H9 (cell line): Measurements from ENCODE around the gene KIAA1671. TPM values are rescaled to one million over a fixed set of nuclear protein-coding genes. Genes with fewer than 3 reads are reported as not detected.

Experiments
- DNase-seq: peaks from one replicate; pipeline ENCODE4 v3.0.0-alpha.2; 2017
- H2AFZ ChIP-seq: one replicate; pipeline ENCODE4 v1.6.1; 2013; ENCODE audit warnings: mild to moderate bottlenecking, low read length, control low read depth, moderate library complexity
- H2AK5ac ChIP-seq: 2 replicates; pipeline ENCODE4 v1.6.1; 2013; ENCODE audit warnings: low read length, control low read depth, mixed read lengths; ENCODE audit not compliant: insufficient read length
- H2BK120ac ChIP-seq: one replicate; pipeline ENCODE4 v1.6.1; 2013; ENCODE audit warnings: low read depth, mild to moderate bottlenecking, low read length, control low read depth, inconsistent platforms; ENCODE audit not compliant: poor library complexity, severe bottlenecking
- H2BK12ac ChIP-seq: 2 replicates; pipeline ENCODE4 v1.6.1; 2013; ENCODE audit warnings: low read length, control low read depth, mixed read lengths, low read depth; ENCODE audit not compliant: insufficient read length
- H2BK15ac ChIP-seq: 2 replicates; pipeline ENCODE4 v1.6.1; 2013; ENCODE audit warnings: low read depth, low read length, control low read depth
- H2BK20ac ChIP-seq: one replicate; pipeline ENCODE4 v1.6.1; 2013; ENCODE audit warnings: low read depth, mild to moderate bottlenecking, low read length, control low read depth, inconsistent platforms; ENCODE audit not compliant: poor library complexity, severe bottlenecking
- H2BK5ac ChIP-seq: 2 replicates; pipeline ENCODE4 v1.6.1; 2013; ENCODE audit warnings: low read length, control low read depth, mixed read lengths; ENCODE audit not compliant: insufficient read length
- H3K14ac ChIP-seq: 2 replicates; pipeline ENCODE4 v1.6.1; 2013; ENCODE audit warnings: low read length, control low read depth; ENCODE audit not compliant: insufficient read depth
- H3K18ac ChIP-seq: 2 replicates; pipeline ENCODE4 v1.6.1; 2013; ENCODE audit warnings: low read depth, mild to moderate bottlenecking, mixed read lengths, low read length, control low read depth; ENCODE audit not compliant: insufficient read length
- H3K23ac ChIP-seq: 2 replicates; pipeline ENCODE4 v1.6.1; 2013; ENCODE audit warnings: low read length, control low read depth, mixed read lengths, low read depth; ENCODE audit not compliant: insufficient read length
- H3K23me2 ChIP-seq: 2 replicates; pipeline ENCODE4 v1.6.1; 2013; ENCODE audit warnings: low read depth, mild to moderate bottlenecking, mixed read lengths, low read length, control low read depth; ENCODE audit not compliant: insufficient read length, poor library complexity, severe bottlenecking
- H3K27ac ChIP-seq: 2 replicates; pipeline ENCODE4 v1.5.1; 2013; ENCODE audit warnings: low read length, control low read depth, mixed read lengths, low read depth; ENCODE audit not compliant: insufficient read length
- H3K27me3 ChIP-seq: 2 replicates; pipeline ENCODE4 v1.6.1; 2013; ENCODE audit warnings: low read length, control low read depth, inconsistent platforms; ENCODE audit not compliant: insufficient read depth
- H3K4ac ChIP-seq: 2 replicates; pipeline ENCODE4 v1.6.1; 2013; ENCODE audit warnings: low read depth, mild to moderate bottlenecking, control low read depth, inconsistent platforms, low read length, moderate library complexity
- H3K4me1 ChIP-seq: 2 replicates; pipeline ENCODE4 v1.6.1; 2013; ENCODE audit warnings: low read length, control low read depth, inconsistent platforms; ENCODE audit not compliant: insufficient read depth
- H3K4me2 ChIP-seq: 2 replicates; pipeline ENCODE4 v1.6.1; 2013; ENCODE audit warnings: low read length, control low read depth, mixed read lengths; ENCODE audit not compliant: insufficient read length, insufficient read depth
- H3K56ac ChIP-seq: 2 replicates; pipeline ENCODE4 v1.6.1; 2013; ENCODE audit warnings: low read depth, mild to moderate bottlenecking, mixed read lengths, low read length, control low read depth; ENCODE audit not compliant: insufficient read length
- H3K79me1 ChIP-seq: 2 replicates; pipeline ENCODE4 v1.6.1; 2013; ENCODE audit warnings: low read depth, mild to moderate bottlenecking, moderate library complexity, low read length, control low read depth, inconsistent platforms; ENCODE audit not compliant: insufficient read depth, poor library complexity, severe bottlenecking
- H3K79me2 ChIP-seq: 2 replicates; pipeline ENCODE4 v1.6.1; 2013; ENCODE audit warnings: low read length, control low read depth, inconsistent platforms; ENCODE audit not compliant: insufficient read depth
- H3K9ac ChIP-seq: 2 replicates; pipeline ENCODE4 v1.6.1; 2013; ENCODE audit warnings: low read length, control low read depth, mixed read lengths; ENCODE audit not compliant: insufficient read length; ENCODE audit errors: extremely low read depth
- H3K9me3 ChIP-seq: one replicate; pipeline ENCODE4 v1.6.1; 2013; ENCODE audit warnings: low read depth, low read length, inconsistent platforms; ENCODE audit not compliant: control insufficient read depth
- H3T11ph ChIP-seq: one replicate; pipeline ENCODE4 v1.6.1; 2013; ENCODE audit warnings: mild to moderate bottlenecking, low read length, control low read depth, inconsistent platforms
- H4K20me1 ChIP-seq: one replicate; pipeline ENCODE4 v1.6.1; 2013; ENCODE audit not compliant: control insufficient read depth, insufficient read length, insufficient read depth
- H4K5ac ChIP-seq: 2 replicates; pipeline ENCODE4 v1.6.1; 2013; ENCODE audit warnings: low read depth, mild to moderate bottlenecking, mixed read lengths, low read length, control low read depth; ENCODE audit not compliant: insufficient read length
- H4K8ac ChIP-seq: replicated peaks from 2 replicates; pipeline ENCODE4 v1.6.1; 2013; ENCODE audit warnings: low read length, control low read depth, mixed read lengths, low read depth; ENCODE audit not compliant: insufficient read length
- H4K91ac ChIP-seq: 2 replicates; pipeline ENCODE4 v1.6.1; 2013; ENCODE audit warnings: low read depth, mild to moderate bottlenecking, moderate library complexity, mixed read lengths, low read length, control low read depth; ENCODE audit not compliant: insufficient read length
- H3K27ac Mint-ChIP-seq, 3 experiments: 2 replicates in 2 of 3; 3 replicates in 1 of 3; pipeline ENCODE4 v1.8.0; 2020 to 2021; ENCODE audit warnings: mixed read lengths in 3 of 3, mild to moderate bottlenecking in 1 of 3, moderate library complexity in 1 of 3
- H3K27me3 Mint-ChIP-seq: 2 replicates; pipeline ENCODE4 v1.8.0; 2021; ENCODE audit warnings: low read depth, mild to moderate bottlenecking, moderate library complexity, mixed read lengths
- H3K36me3 Mint-ChIP-seq, 3 experiments: 2 replicates in 2 of 3; 3 replicates in 1 of 3; pipeline ENCODE4 v1.8.0; 2020 to 2021; ENCODE audit warnings: low read depth in 3 of 3, mixed read lengths in 3 of 3; ENCODE audit not compliant: insufficient read depth in 1 of 3
- H3K4me1 Mint-ChIP-seq, 2 experiments: 2 replicates each; pipeline ENCODE4 v1.8.0; 2020; ENCODE audit warnings: mixed read lengths in 2 of 2
- H3K4me3 Mint-ChIP-seq, 2 experiments: 2 replicates in 1 of 2; 3 replicates in 1 of 2; pipeline ENCODE4 v1.8.0; 2020 to 2021; ENCODE audit warnings: mild to moderate bottlenecking in 2 of 2, mixed read lengths in 2 of 2, moderate library complexity in 1 of 2
- H3K9me3 Mint-ChIP-seq, 2 experiments: 2 replicates in 1 of 2; 3 replicates in 1 of 2; pipeline ENCODE4 v1.8.0; 2020; ENCODE audit warnings: mild to moderate bottlenecking in 2 of 2, mixed read lengths in 2 of 2, moderate library complexity in 1 of 2
- CTCF ChIP-seq: fragments of 200-600 bp; sonication (generic); conservative IDR thresholded peaks from 3 replicates; pipeline ENCODE4 v1.8.0; 2021; ENCODE audit warnings: antibody characterized with exemption, mild to moderate bottlenecking
- WGBS: extraction: QIAGEN DNeasy Blood & Tissue Kit; methylation state at CpG from one replicate; pipeline ENCODE4 v1.1.7; 2013; ENCODE audit warnings: missing lambda C conversion rate, low lambda C conversion rate, mixed read lengths; ENCODE audit not compliant: insufficient read length; ENCODE audit errors: extremely low coverage; 5-methylcytosine and 5-hydroxymethylcytosine counted together
- total RNA-seq: library from RNA; stranded (reverse); gene quantifications from 2 replicates; pipeline ENCODE4 v1.2.1, GENCODE V29; 2021

The KIAA1671 gene
- total RNA-seq, 1 experiment from 2014 or later: 22.6 TPM

- H3K4me3 Mint-ChIP-seq: no peak overlapping the region
- no peaks in the 10 kb centered on the region for H4K20me1 ChIP-seq
- no peak overlapping the region for H3K27ac ChIP-seq
- H3K9ac ChIP-seq: no peak overlapping the region
- no peak overlapping the region for H3K56ac ChIP-seq
- no peak overlapping the region for H2BK12ac ChIP-seq
- no peaks in the 10 kb centered on the region for H3K23me2 ChIP-seq
- no peaks in the 10 kb centered on the region for H3K79me1 ChIP-seq
- DNase-seq: no peak
- H3K4me1 ChIP-seq: no peaks in the 10 kb centered on the region
- no peak overlapping the region for H2BK20ac ChIP-seq
- no peak overlapping the region for H3K23ac ChIP-seq
- no peak overlapping the region for H2BK5ac ChIP-seq
- peaks cover 21 to 34% of the 10 kb centered on the region in 2 experiments for H3K4me1 Mint-ChIP-seq
- H3K9me3 ChIP-seq: no peaks in the 10 kb centered on the region
- peaks cover 0 to 5% of the 10 kb centered on the region in 2 experiments; a peak in 2 of 5 replicates for H3K9me3 Mint-ChIP-seq
- no peaks in the 10 kb centered on the region for H3K27me3 ChIP-seq
- no peak overlapping the region for H2AK5ac ChIP-seq
- no peak overlapping the region for H3T11ph ChIP-seq
- H3K14ac ChIP-seq: no peak overlapping the region
- no peak overlapping the region for H4K91ac ChIP-seq
- H2BK120ac ChIP-seq: no peak overlapping the region
- no peak overlapping the region for H2AFZ ChIP-seq
- H2BK15ac ChIP-seq: no peak overlapping the region
- H3K27ac Mint-ChIP-seq: no peak overlapping the region
- H3K27me3 Mint-ChIP-seq: 0 out of 2 replicates have a peak, but pooled peaks cover 2% of the 10 kb centered on the region
- no peak overlapping the region for H4K5ac ChIP-seq
- no peak overlapping the region for H3K4ac ChIP-seq
- no peak overlapping the region for H3K4me2 ChIP-seq
- H3K79me2 ChIP-seq: no peaks in the 10 kb centered on the region
- H4K8ac ChIP-seq: no peak overlapping the region
- no CpG with 5 or more reads among the region's 9 CpGs for WGBS
- TF ChIP-seq CTCF: no peak
- no peak overlapping the region for H3K18ac ChIP-seq
- H3K36me3 Mint-ChIP-seq: peaks cover 7 to 18% (median 8%) of the 10 kb centered on the region in 3 experiments; a peak in 5 of 7 replicates
Measured at GRCh38 chr22:25125693-25126357, 173.3 kb downstream of the KIAA1671 start.
